HepG2 (cell line): ENCODE measurements around the gene CRKL. TPM values are rescaled to one million over a fixed set of nuclear protein-coding genes. Genes with fewer than 3 reads are reported as not detected.
A peak's percentile ranks its signal among the peaks of the same experiment; 100 is the strongest.

Experiments used
- ATF7 ChIP-seq, 2 experiments: fragments of 450-650 bp in 1 of 2; sonication (generic) in 1 of 2; formaldehyde crosslinking in 1 of 2; IDR thresholded peaks; 2 replicates each; pipeline versions ENCODE4 v1.4.0 to v1.6.1; 2016 to 2020; ENCODE audit warnings: antibody characterized with exemption in 1 of 2, mild to moderate bottlenecking in 1 of 2, missing genetic modification reagents in 1 of 2
- BRD4 ChIP-seq: sonication (generic); formaldehyde crosslinking; IDR thresholded peaks from 2 replicates; pipeline ENCODE4 v1.4.0; 2020; ENCODE audit warnings: missing genetic modification reagents
- CCAR2 ChIP-seq: fragments of 200-400 bp; formaldehyde crosslinking; optimal IDR thresholded peaks from 2 replicates; pipeline ENCODE3; 2018; ENCODE audit warnings: low read depth, mild to moderate bottlenecking, low read length, moderate library complexity
- IKZF1 ChIP-seq: fragments of 450-650 bp; IDR thresholded peaks from 2 replicates; pipeline ENCODE4 v1.7.1; 2016
- MBD4 ChIP-seq: IDR thresholded peaks from 2 replicates; pipeline ENCODE4 v1.6.1; 2012; ENCODE audit warnings: low read length, inconsistent platforms, borderline replicate concordance
- MEIS2 ChIP-seq: sonication (generic); formaldehyde crosslinking; IDR thresholded peaks from 2 replicates; pipeline ENCODE4 v1.9.0; 2021; ENCODE audit warnings: mild to moderate bottlenecking, missing genetic modification reagents
- NFE2L1 ChIP-seq: sonication (generic); formaldehyde crosslinking; IDR thresholded peaks from 2 replicates; pipeline ENCODE4 v1.4.0; 2020; ENCODE audit warnings: missing genetic modification reagents, mild to moderate bottlenecking, borderline replicate concordance
- RAD21 ChIP-seq: fragments of 450-650 bp; formaldehyde crosslinking; IDR thresholded peaks from 2 replicates; pipeline ENCODE4 v1.5.0; 2020; ENCODE audit warnings: mild to moderate bottlenecking
- RXRB ChIP-seq: IDR thresholded peaks from 2 replicates; pipeline ENCODE4 v1.6.1; 2016; ENCODE audit warnings: borderline replicate concordance, missing genetic modification reagents, missing compliant biosample characterization
- SALL2 ChIP-seq: sonication (generic); formaldehyde crosslinking; IDR thresholded peaks from 2 replicates; pipeline ENCODE4 v1.8.1; 2023; ENCODE audit warnings: mild to moderate bottlenecking, missing genetic modification reagents, inconsistent platforms
- XBP1 ChIP-seq: sonication (generic); formaldehyde crosslinking; IDR thresholded peaks from 2 replicates; pipeline ENCODE4 v1.5.0; 2020; ENCODE audit warnings: missing genetic modification reagents
- ZC3H13 ChIP-seq: sonication (generic); formaldehyde crosslinking; IDR thresholded peaks from 2 replicates; pipeline ENCODE4 v1.8.1; 2023; ENCODE audit warnings: mild to moderate bottlenecking, missing genetic modification reagents, moderate library complexity
- ZFY ChIP-seq: sonication (generic); formaldehyde crosslinking; IDR thresholded peaks from 2 replicates; pipeline ENCODE4 v1.4.0; 2020; ENCODE audit warnings: missing genetic modification reagents
- ZNF260 ChIP-seq: sonication (generic); formaldehyde crosslinking; IDR thresholded peaks from 2 replicates; pipeline ENCODE4 v1.4.0; 2020; ENCODE audit warnings: missing genetic modification reagents, low read depth, mild to moderate bottlenecking, borderline replicate concordance
- ZSCAN9 ChIP-seq: IDR thresholded peaks from 2 replicates; pipeline ENCODE4 v1.6.1; 2016; ENCODE audit warnings: borderline replicate concordance
- ZZZ3 ChIP-seq: sonication (generic); formaldehyde crosslinking; IDR thresholded peaks from 2 replicates; pipeline ENCODE4 v1.4.0; 2020; ENCODE audit warnings: missing genetic modification reagents, mild to moderate bottlenecking, borderline replicate concordance
- polyA plus RNA-seq, 8 experiments: library from polyadenylated mRNA; depleted of rRNA in 3 of 8; stranded (reverse) in 7 of 8; unstranded in 1 of 8; fragments of >200 nt; fragmentation: Illumina TruSeq in 4 of 8; extraction: Trizol in 4 of 8; gene quantifications; 2 replicates each; pipeline versions ENCODE4 v1.2.1 to v1.2.3, GENCODE V29; 2011 to 2016; ENCODE audit warnings: low read depth in 4 of 8, missing spikeins in 1 of 8, mixed read lengths in 1 of 8; ENCODE audit not compliant: insufficient read depth in 1 of 8
- total RNA-seq, 5 experiments: library from RNA; depleted of rRNA; stranded (reverse); fragments of >200 nt; fragmentation: Illumina TruSeq; extraction: Trizol; gene quantifications; 2 replicates each; pipeline ENCODE4 v1.2.3, GENCODE V29; 2016; ENCODE audit warnings: low read depth in 1 of 5
- TF ChIP-seq, protein P1 (sequence below): sonication (generic); formaldehyde crosslinking; IDR thresholded peaks from one replicate; pipeline ENCODE4 v1.5.1; 2020; ENCODE audit warnings: mild to moderate bottlenecking, missing genetic modification reagents; ENCODE audit errors: not compliant biosample characterization
- TF ChIP-seq, protein P2 (sequence below): sonication (generic); formaldehyde crosslinking; IDR thresholded peaks from 2 replicates; pipeline ENCODE4 v1.8.1; 2023; ENCODE audit warnings: mild to moderate bottlenecking, missing genetic modification reagents
- TF ChIP-seq, protein P3 (sequence below): sonication (generic); formaldehyde crosslinking; conservative IDR thresholded peaks from 2 replicates; pipeline ENCODE4 v1.4.0; 2020; ENCODE audit warnings: missing genetic modification reagents

The CRKL gene
- total and polyA plus RNA-seq, 2 of the 13 experiments (the other 11 are each of a cell fraction or from before 2014, with no cell fraction given): 37.4 to 60.6 TPM

DNA sequence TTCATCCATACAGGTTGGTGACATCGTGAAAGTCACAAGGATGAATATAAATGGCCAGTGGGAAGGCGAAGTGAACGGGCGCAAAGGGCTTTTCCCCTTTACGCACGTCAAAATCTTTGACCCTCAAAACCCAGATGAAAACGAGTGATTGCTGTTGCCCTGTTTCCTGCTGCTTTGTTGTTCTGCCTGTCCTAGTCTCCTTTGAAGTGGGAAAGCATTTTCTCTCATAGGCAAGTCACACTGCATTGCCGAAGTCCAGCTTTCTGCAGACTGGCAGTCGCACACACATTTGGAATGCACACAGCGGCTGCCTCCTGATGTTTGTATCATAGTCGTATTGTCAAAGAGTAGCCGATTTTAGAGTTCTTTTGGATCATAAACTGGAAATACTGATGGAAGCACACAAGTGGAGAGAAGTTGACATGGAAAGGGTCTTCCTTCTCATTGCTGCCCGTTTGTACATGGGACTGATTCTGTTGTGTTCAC is 32.5 kb downstream of the CRKL start (continued):
- TF ChIP-seq MBD4 (no peak), SALL2 (no peak), ZZZ3 (CRISPR knock-in tag) (no peak), ZSCAN9 (no peak; the same call in 1 of the 2 replicates), XBP1 (CRISPR knock-in tag) (no peak), MEIS2 (CRISPR knock-in tag) (0 out of 2 replicates have a peak, but pooled peaks have one; percentile 18), ZC3H13 (CRISPR knock-in tag) (no peak), ZNF260 (CRISPR knock-in tag) (no peak), BRD4 (CRISPR knock-in tag) (no peak), ZFY (CRISPR knock-in tag) (no peak), CCAR2 (no peak), RXRB (CRISPR knock-in tag) (peak; percentile 65; the same call in 1 of the 2 replicates), RAD21 (CRISPR knock-in tag) (no peak), NFE2L1 (CRISPR knock-in tag) (no peak), ATF7 (IDR thresholded peaks at IDR 0.05) (no peak), ATF7 (CRISPR knock-in tag; IDR thresholded peaks at IDR 0.05) (no peak), IKZF1 (no peak)
- TF ChIP-seq, protein P1, sequence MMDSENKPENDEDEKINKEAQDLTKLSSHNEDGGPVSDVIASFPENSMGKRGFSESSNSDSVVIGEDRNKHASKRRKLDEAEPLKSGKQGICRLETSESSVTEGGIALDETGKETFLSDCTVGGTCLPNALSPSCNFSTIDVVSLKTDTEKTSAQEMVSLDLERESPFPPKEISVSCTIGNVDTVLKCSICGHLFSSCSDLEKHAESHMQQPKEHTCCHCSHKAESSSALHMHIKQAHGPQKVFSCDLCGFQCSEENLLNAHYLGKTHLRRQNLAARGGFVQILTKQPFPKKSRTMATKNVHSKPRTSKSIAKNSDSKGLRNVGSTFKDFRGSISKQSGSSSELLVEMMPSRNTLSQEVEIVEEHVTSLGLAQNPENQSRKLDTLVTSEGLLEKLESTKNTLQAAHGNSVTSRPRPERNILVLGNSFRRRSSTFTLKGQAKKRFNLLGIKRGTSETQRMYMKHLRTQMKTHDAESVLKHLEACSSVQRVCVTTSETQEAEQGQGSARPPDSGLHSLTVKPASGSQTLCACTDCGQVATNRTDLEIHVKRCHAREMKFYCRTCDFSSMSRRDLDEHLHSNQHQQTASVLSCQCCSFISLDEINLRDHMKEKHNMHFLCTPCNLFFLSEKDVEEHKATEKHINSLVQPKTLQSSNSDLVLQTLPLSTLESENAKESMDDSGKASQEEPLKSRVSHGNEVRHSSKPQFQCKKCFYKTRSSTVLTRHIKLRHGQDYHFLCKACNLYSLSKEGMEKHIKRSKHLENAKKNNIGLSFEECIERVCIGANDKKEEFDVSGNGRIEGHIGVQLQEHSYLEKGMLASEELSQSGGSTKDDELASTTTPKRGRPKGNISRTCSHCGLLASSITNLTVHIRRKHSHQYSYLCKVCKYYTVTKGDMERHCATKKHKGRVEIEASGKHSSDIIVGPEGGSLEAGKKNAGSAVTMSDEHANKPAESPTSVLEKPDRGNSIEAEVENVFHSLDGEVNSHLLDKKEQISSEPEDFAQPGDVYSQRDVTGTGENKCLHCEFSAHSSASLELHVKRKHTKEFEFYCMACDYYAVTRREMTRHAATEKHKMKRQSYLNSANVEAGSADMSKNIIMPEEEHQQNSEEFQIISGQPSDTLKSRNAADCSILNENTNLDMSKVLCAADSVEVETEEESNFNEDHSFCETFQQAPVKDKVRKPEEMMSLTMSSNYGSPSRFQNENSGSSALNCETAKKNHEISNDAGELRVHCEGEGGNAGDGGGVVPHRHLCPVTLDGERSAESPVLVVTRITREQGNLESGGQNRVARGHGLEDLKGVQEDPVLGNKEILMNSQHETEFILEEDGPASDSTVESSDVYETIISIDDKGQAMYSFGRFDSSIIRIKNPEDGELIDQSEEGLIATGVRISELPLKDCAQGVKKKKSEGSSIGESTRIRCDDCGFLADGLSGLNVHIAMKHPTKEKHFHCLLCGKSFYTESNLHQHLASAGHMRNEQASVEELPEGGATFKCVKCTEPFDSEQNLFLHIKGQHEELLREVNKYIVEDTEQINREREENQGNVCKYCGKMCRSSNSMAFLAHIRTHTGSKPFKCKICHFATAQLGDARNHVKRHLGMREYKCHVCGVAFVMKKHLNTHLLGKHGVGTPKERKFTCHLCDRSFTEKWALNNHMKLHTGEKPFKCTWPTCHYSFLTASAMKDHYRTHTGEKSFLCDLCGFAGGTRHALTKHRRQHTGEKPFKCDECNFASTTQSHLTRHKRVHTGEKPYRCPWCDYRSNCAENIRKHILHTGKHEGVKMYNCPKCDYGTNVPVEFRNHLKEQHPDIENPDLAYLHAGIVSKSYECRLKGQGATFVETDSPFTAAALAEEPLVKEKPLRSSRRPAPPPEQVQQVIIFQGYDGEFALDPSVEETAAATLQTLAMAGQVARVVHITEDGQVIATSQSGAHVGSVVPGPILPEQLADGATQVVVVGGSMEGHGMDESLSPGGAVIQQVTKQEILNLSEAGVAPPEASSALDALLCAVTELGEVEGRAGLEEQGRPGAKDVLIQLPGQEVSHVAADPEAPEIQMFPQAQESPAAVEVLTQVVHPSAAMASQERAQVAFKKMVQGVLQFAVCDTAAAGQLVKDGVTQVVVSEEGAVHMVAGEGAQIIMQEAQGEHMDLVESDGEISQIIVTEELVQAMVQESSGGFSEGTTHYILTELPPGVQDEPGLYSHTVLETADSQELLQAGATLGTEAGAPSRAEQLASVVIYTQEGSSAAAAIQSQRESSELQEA (CRISPR knock-in tag): no peak
- TF ChIP-seq, protein P2, sequence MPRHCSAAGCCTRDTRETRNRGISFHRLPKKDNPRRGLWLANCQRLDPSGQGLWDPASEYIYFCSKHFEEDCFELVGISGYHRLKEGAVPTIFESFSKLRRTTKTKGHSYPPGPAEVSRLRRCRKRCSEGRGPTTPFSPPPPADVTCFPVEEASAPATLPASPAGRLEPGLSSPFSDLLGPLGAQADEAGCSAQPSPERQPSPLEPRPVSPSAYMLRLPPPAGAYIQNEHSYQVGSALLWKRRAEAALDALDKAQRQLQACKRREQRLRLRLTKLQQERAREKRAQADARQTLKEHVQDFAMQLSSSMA (CRISPR knock-in tag): peak; percentile 58; the same call in 1 of the 2 replicates
- TF ChIP-seq, protein P3, sequence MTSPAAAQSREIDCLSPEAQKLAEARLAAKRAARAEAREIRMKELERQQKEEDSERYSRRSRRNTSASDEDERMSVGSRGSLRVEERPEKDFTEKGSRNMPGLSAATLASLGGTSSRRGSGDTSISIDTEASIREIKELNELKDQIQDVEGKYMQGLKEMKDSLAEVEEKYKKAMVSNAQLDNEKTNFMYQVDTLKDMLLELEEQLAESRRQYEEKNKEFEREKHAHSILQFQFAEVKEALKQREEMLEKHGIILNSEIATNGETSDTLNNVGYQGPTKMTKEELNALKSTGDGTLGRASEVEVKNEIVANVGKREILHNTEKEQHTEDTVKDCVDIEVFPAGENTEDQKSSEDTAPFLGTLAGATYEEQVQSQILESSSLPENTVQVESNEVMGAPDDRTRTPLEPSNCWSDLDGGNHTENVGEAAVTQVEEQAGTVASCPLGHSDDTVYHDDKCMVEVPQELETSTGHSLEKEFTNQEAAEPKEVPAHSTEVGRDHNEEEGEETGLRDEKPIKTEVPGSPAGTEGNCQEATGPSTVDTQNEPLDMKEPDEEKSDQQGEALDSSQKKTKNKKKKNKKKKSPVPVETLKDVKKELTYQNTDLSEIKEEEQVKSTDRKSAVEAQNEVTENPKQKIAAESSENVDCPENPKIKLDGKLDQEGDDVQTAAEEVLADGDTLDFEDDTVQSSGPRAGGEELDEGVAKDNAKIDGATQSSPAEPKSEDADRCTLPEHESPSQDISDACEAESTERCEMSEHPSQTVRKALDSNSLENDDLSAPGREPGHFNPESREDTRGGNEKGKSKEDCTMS (CRISPR knock-in tag): no peak
